NCI-H748 (cell line): ENCODE data around the gene PPP1R15A.
A peak's percentile ranks its signal among the peaks of the same experiment; 100 is the strongest.
"Not testable (repeated sequence)": the region's sequence is repeated elsewhere in the genome, so short reads cannot be mapped to it uniquely, and the experiment has no call there.

Experiments used
- DNase-seq: peaks from one replicate; lab custom pipeline; 2025; ENCODE audit not compliant: unreplicated experiment; lab: John Stamatoyannopoulos, UW

Gene PPP1R15A

DNA sequence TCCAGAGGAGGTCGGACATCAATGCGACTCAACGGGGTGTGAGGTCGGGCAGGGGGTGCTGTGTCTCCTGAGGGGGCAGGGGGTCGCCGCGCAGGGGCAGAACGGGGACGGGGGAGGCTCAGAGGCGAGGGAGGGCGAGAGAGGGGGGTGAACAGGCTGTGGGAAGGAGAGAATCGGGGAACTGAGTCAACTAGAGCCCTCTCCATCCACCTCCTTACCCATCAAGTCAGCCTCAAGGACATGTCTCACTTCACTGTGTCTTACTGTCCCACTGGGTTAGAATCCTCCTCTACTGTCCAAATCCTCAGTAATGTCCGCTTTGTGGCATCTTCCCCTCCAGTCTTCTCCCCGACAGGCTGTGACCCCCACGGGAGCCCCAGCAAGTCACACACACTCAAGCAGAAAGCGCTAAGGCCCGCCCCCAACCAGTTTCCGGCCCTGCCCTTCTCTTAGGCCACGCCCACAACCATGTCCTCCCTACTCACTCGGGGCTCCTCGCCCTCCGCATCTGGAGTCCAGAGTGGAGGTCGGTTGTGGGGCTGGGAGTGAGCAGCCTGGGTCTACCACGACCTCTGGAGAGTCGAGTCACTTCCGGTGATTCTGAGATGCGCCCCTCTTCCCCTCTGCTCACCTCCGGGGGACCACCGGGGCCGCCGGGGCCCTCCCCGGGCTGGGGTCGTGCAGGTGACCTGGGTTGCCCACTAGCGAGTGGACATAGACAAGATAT lies 13.1 kb upstream of the PPP1R15A start:
- DNase-seq = peak; percentile 43

GRCh38 chr19:48859711-48860572 lies 12.3 kb upstream of the PPP1R15A start:
- DNase-seq = no peak

GRCh38 chr19:48861313-48861712 lies 10.9 kb upstream of the PPP1R15A start:
- no peak for DNase-seq

DNA sequence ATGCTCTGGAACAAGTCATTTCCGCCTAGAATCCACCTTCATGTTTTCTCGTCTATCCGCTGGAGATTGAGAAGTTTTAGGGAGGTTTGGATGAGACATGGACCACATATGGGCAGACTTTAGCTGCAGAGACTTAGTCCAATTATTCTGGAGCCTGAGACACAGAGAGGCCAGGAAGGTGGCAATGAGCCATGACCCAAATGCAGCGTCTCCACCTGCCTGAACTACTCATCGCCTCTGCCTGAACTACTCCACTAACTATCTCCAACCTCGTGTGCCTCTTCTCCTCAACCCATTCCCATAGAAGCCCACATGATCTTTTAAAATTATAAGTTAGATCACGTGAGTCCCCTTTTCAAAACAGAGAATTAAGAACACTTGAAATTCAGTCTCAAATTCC lies 9.4 kb upstream of the PPP1R15A start:
- no peak for DNase-seq

DNA sequence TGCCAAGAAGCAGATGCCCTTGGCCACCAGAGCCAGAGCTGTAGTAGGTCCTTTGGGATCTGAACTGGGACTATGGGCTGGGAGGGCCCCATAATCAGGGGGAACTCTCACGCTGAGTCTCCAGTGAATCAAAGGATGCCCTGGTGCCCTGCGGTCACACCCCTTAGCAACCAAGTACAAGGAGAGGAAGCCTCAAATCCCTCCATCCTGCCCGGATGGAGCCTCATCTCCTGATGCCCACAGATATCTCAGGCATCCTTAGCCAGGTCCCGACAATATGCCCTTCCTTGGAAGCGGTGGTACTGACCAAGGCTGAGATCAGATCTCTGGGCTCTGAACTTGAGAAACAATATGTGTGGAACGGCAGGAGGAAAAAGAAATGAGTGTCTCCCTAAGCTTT lies 5.5 kb upstream of the PPP1R15A start:
- DNase-seq = no peak

DNA sequence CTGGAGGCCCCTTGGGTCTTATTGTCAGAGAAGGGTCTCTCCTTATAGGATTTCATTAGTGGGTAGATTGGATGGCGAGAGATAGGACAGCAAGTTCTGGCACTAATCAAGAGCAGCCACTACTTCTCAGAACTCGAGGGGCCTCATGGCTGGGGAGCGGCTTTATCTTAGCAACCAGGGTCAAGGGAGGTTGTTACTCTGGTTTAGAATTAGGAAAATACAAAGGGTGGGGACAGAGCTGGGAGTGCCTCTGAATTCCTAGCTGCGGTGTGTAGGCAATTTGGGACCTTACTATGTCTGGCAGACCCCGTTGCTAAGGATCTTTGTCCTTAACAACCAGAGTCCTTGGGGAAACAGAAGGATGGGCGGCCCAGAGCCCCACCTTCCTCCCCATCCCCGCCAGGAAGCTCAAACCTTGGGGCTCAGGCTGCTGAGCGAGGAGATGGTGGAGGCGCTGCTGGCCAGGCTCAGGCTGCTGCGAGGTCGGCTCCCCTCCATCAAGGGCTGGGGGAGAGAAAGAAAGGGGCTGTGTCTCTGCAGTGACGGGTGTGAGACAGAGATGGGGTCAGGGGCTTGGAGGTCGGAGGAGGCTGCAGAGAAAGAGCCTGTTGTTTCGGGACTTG lies 5.0 kb upstream of the PPP1R15A start:
- DNase-seq = peak; percentile 17

DNA sequence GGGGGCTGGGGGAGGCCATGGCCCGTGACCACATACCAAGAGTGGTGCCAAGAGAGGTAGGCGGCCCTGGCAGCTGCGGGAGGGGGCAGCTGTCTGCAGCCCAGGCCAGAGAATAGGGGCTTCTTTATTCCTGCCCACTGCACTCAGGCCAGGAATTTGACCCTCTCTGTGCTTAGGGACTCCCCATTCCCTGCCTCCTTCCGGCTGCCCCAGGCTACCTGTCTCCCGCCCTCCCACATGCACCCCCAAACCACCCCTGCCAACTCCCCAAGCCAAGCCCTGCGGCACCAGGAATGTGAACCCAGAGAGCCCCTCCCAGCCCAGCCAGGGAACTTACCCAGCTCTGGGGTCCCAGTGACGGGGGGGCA lies 4.5 kb upstream of the PPP1R15A start:
- DNase-seq = no peak

GRCh38 chr19:48868114-48868886 lies 3.9 kb upstream of the PPP1R15A start, which contains the start of gene PLEKHA4:
Gene PLEKHA4, minus strand, starts transcription at chr19:48868617. Its CDS starts 997 bp downstream, at chr19:48867620.
- DNase-seq = no peak

DNA sequence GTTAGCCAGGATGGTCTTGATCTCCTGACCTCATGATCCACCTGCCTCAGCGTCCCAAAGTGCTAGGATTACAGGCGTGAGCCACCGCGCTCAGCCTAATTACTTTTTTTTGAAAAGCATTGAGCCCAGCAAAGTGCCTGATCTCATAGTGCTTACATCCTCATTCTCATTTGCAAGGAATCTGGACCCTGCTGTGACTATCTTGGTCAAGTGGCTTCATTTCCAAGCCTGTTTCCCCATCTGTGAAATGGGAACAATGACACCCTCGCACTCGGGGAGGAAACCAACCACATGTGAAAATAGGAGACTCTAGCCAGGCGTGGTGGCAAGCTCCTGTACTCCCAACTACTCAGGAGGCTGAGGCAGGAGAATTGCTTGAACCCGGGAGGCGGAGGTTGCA lies 2.2 kb upstream of the PPP1R15A start:
- DNase-seq = no peak

DNA sequence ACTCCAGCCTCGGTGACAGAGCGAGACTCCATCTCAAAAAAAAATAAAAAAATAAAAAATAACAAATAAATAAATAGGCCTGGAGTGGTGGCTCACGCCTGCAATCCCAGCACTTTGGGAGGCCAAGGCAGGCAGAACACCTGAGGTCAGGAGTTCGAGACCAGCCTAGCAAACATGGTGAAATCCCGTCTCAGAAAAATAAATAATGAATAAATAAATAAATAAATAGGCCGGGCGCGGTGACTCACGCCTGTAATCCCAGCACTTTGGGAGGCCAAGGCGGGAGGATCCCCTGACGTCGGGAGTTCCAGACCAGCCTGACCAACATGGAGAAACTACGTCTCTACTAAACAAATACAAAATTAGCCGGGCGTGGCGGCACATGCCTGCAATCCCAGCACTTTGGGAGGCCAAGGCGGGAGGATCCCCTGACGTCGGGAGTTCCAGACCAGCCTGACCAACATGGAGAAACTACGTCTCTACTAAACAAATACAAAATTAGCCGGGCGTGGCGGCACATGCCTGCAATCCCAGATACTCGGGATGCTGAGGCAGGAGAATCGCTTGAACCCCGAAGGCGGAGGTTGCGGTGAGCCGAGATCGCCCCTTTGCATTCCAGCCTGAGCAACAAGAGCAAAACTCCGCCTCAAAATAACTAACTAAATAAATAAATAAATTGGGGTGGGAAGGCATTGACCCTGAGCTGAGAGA lies 595 bp upstream of the PPP1R15A start:
- not testable (repeated sequence) for DNase-seq

DNA sequence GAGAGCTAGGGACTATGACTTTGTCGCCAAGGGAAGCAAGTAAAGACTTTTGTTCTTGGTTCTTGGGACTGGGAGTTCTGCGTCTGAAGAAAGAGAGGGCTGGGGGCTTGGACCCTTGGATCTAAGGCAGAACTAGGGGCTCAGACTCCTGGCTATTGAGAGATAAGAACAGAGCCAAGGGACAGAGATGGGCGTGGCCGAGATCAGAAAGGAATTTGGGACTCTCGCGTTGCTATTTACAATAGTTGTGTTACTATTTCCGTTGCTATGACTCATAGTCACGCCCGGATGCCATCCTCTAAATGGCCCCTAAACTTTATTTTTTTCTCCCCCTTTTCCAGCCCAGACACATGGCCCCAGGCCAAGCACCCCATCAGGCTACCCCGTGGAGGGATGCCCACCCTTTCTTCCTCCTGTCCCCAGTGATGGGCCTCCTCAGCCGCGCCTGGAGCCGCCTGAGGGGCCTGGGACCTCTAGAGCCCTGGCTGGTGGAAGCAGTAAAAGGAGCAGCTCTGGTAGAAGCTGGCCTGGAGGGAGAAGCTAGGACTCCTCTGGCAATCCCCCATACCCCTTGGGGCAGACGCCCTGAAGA lies 759 bp downstream of the PPP1R15A start:
- peak; percentile 91 for DNase-seq

DNA sequence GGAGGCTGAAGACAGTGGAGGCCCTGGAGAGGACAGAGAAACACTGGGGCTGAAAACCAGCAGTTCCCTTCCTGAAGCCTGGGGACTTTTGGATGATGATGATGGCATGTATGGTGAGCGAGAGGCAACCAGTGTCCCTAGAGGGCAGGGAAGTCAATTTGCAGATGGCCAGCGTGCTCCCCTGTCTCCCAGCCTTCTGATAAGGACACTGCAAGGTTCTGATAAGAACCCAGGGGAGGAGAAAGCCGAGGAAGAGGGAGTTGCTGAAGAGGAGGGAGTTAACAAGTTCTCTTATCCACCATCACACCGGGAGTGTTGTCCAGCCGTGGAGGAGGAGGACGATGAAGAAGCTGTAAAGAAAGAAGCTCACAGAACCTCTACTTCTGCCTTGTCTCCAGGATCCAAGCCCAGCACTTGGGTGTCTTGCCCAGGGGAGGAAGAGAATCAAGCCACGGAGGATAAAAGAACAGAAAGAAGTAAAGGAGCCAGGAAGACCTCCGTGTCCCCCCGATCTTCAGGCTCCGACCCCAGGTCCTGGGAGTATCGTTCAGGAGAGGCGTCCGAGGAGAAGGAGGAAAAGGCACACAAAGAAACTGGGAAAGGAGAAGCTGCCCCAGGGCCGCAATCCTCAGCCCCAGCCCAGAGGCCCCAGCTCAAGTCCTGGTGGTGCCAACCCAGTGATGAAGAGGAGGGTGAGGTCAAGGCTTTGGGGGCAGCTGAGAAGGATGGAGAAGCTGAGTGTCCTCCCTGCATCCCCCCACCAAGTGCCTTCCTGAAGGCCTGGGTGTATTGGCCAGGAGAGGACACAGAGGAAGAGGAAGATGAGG lies 1.5 kb downstream of the PPP1R15A start:
- no peak for DNase-seq

DNA sequence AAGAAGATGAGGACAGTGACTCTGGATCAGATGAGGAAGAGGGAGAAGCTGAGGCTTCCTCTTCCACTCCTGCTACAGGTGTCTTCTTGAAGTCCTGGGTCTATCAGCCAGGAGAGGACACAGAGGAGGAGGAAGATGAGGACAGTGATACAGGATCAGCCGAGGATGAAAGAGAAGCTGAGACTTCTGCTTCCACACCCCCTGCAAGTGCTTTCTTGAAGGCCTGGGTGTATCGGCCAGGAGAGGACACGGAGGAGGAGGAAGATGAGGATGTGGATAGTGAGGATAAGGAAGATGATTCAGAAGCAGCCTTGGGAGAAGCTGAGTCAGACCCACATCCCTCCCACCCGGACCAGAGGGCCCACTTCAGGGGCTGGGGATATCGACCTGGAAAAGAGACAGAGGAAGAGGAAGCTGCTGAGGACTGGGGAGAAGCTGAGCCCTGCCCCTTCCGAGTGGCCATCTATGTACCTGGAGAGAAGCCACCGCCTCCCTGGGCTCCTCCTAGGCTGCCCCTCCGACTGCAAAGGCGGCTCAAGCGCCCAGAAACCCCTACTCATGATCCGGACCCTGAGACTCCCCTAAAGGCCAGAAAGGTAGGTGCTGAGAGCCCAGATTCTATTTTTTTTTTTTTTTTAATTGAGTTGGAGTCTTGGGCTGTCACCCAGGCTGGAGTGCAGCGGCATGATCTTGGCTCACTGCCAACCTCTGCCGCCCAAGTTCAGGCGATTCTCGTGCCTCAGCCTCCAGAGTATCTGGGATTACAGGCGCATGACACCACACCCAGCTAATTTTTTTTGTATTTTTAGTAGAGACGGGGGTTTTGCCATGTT lies 2.3 kb downstream of the PPP1R15A start:
- peak; percentile 54 for DNase-seq

DNA sequence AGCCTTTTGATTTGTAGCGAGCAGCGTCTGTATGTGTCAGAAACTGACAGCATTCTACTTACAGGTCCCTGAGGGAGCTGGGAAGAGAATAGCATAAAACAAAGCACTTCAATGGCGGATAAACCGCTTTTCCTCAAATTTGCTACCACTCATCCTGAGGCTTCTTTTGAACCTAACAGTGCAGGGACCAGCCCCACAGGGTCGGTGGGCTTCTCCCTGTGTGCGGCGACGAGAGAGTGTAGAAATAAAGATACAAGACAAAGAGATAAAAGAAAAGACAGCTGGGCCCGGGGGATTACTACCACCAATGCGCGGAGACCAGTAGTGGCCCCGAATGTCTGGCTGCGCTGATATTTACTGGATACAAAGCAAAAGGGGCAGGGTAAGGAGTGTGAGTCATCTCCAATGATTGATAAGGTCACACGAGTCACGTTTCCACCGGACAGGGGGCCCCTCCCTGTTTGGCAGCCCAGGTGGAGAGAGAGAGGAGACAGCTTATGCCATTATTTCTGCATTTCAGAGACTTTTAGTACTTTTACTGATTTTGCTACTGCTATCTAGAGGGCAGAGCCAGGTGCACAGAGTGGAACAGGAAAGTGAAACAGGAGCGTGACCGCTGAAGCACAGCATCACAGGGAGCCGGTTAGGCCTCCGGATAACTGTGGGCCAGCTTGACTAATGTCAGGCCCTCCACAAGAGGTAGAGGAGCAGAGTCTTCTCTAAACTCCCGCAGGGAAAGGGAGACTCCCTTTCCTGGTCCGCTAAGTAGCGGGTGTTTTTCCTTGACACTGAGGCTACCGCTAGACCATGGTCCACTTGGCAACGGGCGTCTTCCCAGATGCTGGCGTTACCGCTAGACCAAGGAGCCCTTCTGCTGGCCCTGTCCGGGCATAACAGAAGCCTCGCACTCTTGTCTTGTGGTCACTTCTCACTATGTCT lies 4.1 kb downstream of the PPP1R15A start:
- not testable (repeated sequence) for DNase-seq

DNA sequence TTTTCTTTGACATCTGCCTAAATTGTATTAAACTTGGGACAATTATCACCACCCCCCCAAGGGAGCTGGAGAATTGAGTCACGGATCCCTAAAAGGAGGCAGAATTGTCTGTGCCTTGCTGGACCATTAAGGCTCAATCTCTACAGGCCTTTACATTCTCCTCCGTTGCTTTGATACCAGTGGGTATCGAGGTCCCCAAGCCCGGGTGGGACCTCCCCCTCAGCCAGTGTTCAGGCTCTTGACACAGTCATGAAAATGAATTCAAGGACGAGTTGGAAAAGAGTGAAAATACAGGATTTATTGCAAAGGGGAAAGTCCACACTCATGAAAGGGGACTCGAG lies 5.6 kb downstream of the PPP1R15A start:
- no peak for DNase-seq

DNA sequence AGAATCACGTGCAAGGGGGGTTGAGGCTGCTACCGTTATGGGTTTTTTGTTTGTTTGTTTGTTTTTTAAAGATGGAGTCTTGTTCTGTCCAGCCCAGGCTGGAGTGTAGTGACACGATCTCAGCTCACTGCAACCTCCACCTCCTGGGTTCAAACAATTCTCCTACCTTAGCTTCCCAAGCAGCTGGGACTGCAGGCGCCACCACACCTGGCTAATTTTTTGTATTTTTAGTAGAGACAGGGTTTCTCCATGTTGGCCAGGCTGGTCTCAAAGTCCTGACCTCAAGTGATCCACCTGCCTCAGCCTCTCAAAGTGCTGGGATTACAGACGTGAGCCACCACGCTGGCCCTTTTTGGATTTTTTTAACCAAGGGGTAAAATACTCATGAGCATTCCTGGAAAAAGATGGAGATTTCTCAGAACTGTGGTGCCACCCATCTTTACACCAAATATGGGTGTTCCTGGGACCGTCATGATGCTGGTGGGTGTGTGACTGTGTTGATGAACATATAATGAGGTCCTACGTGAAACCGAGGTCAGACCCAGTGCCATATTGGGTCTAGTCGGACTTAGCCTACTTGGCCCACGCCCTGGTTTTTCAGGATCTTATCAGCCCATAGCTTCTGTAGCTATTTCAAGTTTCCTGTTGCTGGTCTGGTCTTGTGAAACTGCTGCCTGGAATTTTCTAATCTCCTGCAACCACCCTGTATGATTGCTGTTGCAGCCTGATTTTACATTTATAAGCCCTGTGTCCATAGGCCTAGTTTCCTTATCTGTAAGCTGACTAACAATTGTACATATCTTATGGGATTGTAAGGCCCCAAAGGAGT lies 6.2 kb downstream of the PPP1R15A start:
- no peak for DNase-seq
